ENCODE data around the gene NRL. TPM values are rescaled to one million over a fixed set of nuclear protein-coding genes. Genes with fewer than 3 reads are reported as not detected.

The NRL gene
- total and polyA plus RNA-seq, 9 of the 15 experiments (the other 6 are each of a cell fraction or from before 2014, with no cell fraction given): 0.07 to 2.7 (median 1.4) TPM; not detected in 1

DNA sequence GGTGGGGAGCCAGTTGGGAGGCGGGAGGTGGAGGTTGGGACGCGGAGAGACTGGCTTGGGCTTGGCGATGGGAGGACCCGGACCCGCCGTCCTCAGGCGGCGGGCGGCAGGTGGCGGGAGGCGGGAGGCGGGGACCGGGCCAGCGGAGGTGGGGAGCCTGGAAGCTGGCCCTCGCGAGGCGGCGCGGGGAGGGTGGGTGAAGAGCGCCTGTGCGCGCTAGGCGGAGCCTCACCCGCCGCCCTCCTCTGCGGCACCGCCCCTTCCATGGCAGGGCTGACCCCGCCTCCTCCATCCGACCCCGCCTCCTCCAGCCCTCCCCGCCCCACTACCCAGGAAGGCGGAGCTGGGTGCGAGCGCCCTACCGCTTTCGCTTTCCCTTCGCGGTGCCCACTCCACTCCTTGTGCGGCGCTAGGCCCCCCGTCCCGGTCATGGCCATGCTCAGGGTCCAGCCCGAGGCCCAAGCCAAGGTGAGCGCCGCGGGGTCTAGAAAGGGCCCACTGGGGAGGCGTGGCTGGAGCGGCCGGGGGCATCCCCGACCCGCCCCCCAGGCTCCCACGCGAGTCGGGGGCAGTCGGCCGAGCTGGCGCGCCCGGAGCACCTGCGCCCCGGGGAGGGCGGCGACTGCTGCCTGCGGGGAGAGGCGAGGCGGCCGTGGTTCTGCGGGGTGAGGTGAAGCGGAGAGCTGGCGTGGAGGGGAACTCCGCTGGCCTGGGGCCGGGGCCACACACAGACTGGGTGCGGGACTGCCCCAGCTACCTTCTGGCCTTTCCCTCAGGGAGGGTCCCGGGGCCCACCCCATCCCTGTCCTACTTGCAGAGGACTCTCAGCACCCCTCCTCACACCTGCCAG is 21.3 kb upstream of the NRL start, which contains the start of gene PSME1 (continued):
- TF ChIP-seq ARID4B (CRISPR knock-in tag; IDR thresholded peaks at IDR 0.05) (peak; percentile 88), ATF7 (IDR thresholded peaks at IDR 0.05) (peak; percentile 27; the same call in 1 of the 2 replicates), KLF13 (tag; IDR thresholded peaks at IDR 0.05; ENCODE audit: borderline replicate concordance, low read depth) (peak; percentile 53; the same call in 1 of the 2 replicates), HDAC1 (IDR thresholded peaks at IDR 0.05) (peak in 1 of 2 experiments; percentile 41; a peak in 2 of 4 replicates), ZNF561 (CRISPR knock-in tag; conservative IDR thresholded peaks at IDR 0.05) (no peak), ESRRB (CRISPR knock-in tag; IDR thresholded peaks at IDR 0.05; ENCODE audit: borderline replicate concordance) (no peak), RB1 (IDR thresholded peaks at IDR 0.05; ENCODE audit: low read depth) (peak; percentile 33; the same call in 1 of the 2 replicates), PRMT5 (CRISPR knock-in tag; IDR thresholded peaks at IDR 0.05) (no peak), EGR1 (conservative IDR thresholded peaks at IDR 0.05) (peak; percentile 39), NRF1 (conservative IDR thresholded peaks at IDR 0.05 in 1 of 2, IDR thresholded peaks at IDR 0.05 in 1 of 2) (peak; percentile 83 to 84), ZNF263 (CRISPR knock-in tag; IDR thresholded peaks at IDR 0.05; ENCODE audit: borderline replicate concordance) (0 out of 2 replicates have a peak, but pooled peaks have one; percentile 44), SAP30 (IDR thresholded peaks at IDR 0.05; ENCODE audit: borderline replicate concordance, insufficient read depth, low read depth, low read length, poor library complexity, severe bottlenecking) (peak; percentile 33), TFAP4 (CRISPR knock-in tag; IDR thresholded peaks at IDR 0.05; ENCODE audit: borderline replicate concordance) (peak; percentile 45; the same call in 1 of the 2 replicates), ID3 (CRISPR knock-in tag; IDR thresholded peaks at IDR 0.05) (no peak), ID3 (tag; IDR thresholded peaks at IDR 0.05) (no peak), SRF (CRISPR knock-in tag; IDR thresholded peaks at IDR 0.05) (peak in 1 of 2 experiments; percentile 62; a peak in 1 of 4 replicates), ZNF3 (CRISPR knock-in tag; IDR thresholded peaks at IDR 0.05) (no peak)
- TF ChIP-seq, protein P1, sequence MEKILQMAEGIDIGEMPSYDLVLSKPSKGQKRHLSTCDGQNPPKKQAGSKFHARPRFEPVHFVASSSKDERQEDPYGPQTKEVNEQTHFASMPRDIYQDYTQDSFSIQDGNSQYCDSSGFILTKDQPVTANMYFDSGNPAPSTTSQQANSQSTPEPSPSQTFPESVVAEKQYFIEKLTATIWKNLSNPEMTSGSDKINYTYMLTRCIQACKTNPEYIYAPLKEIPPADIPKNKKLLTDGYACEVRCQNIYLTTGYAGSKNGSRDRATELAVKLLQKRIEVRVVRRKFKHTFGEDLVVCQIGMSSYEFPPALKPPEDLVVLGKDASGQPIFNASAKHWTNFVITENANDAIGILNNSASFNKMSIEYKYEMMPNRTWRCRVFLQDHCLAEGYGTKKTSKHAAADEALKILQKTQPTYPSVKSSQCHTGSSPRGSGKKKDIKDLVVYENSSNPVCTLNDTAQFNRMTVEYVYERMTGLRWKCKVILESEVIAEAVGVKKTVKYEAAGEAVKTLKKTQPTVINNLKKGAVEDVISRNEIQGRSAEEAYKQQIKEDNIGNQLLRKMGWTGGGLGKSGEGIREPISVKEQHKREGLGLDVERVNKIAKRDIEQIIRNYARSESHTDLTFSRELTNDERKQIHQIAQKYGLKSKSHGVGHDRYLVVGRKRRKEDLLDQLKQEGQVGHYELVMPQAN (IDR thresholded peaks at IDR 0.05; ENCODE audit: borderline replicate concordance): peak; percentile 42; the same call in 1 of the 2 replicates
